ENCODE results near the gene ANKZF1.
"Not testable (repeated sequence)": the region's sequence is repeated elsewhere in the genome, so short reads cannot be mapped to it uniquely, and the experiment has no call there.

Gene ANKZF1

GRCh38 chr2:219229305-219230058 lies at the start of gene ANKZF1, which contains the start of gene ATG9A:
Gene ANKZF1 (plus strand): TSS chr2:219229806. CDS start chr2:219230258, 452 bp downstream.
Gene ATG9A (minus strand): TSS chr2:219229636. CDS start chr2:219228024, 1,612 bp downstream.
- peak; percentile 74 for DNase-seq (ENCODE audit: low read depth)

- DNase-seq (ENCODE audit: low read depth), result no peak
These were observed 48.6 kb upstream of the ANKZF1 start for GRCh38 chr2:219180961-219181360.

GRCh38 chr2:219181531-219181930 lies 48.1 kb upstream of the ANKZF1 start:
- no peak for DNase-seq (ENCODE audit: low read depth)

GRCh38 chr2:219182331-219183150 lies 47.1 kb upstream of the ANKZF1 start:
- no peak for DNase-seq (ENCODE audit: low read depth)

GRCh38 chr2:219183151-219183772 lies 46.3 kb upstream of the ANKZF1 start:
- no peak for DNase-seq (ENCODE audit: low read depth)

GRCh38 chr2:219184121-219184520 lies 45.5 kb upstream of the ANKZF1 start:
- no peak for DNase-seq (ENCODE audit: low read depth)

GRCh38 chr2:219186754-219187456 lies 42.7 kb upstream of the ANKZF1 start:
- DNase-seq (ENCODE audit: low read depth), result no peak

GRCh38 chr2:219197388-219197787 lies 32.2 kb upstream of the ANKZF1 start:
- DNase-seq (ENCODE audit: low read depth), result no peak

GRCh38 chr2:219198974-219199373 lies 30.6 kb upstream of the ANKZF1 start:
- no peak for DNase-seq (ENCODE audit: low read depth)

- no peak for DNase-seq (ENCODE audit: low read depth)
These were observed 30.0 kb upstream of the ANKZF1 start for GRCh38 chr2:219199470-219200211.

- DNase-seq (ENCODE audit: low read depth), result not testable (repeated sequence)
These were observed 28.9 kb upstream of the ANKZF1 start for GRCh38 chr2:219200502-219201326.

- DNase-seq (ENCODE audit: low read depth), result not testable (repeated sequence)
These were observed 28.3 kb upstream of the ANKZF1 start for GRCh38 chr2:219201331-219201730.

GRCh38 chr2:219204425-219205164 lies 25.0 kb upstream of the ANKZF1 start:
- DNase-seq (ENCODE audit: low read depth), result no peak

- DNase-seq (ENCODE audit: low read depth), result no peak
These were observed 24.5 kb upstream of the ANKZF1 start for GRCh38 chr2:219205165-219205538.

- DNase-seq (ENCODE audit: low read depth), result no peak
These were observed 23.7 kb upstream of the ANKZF1 start for GRCh38 chr2:219205981-219206327.

GRCh38 chr2:219206328-219207133 lies 23.1 kb upstream of the ANKZF1 start, which contains the start of gene ZFAND2B:
Gene ZFAND2B (plus strand): TSS chr2:219206782. CDS start chr2:219206988, 206 bp downstream.
- peak; percentile 47 for DNase-seq (ENCODE audit: low read depth)

GRCh38 chr2:219207134-219207883 lies 22.3 kb upstream of the ANKZF1 start:
- no peak for DNase-seq (ENCODE audit: low read depth)

Measured in HS-27A (cell line).